HepG2 (cell line): Measurements from ENCODE around the gene ARHGAP19. TPM values are rescaled to one million over a fixed set of nuclear protein-coding genes. Genes with fewer than 3 reads are reported as not detected.
A peak's percentile ranks its signal among the peaks of the same experiment; 100 is the strongest.

Experiments used
- ATAD3A ChIP-seq: sonication (generic); formaldehyde crosslinking; IDR thresholded peaks from 2 replicates; pipeline ENCODE4 v1.4.0; 2020; ENCODE audit warnings: missing genetic modification reagents
- DPF2 ChIP-seq: sonication (generic); formaldehyde crosslinking; IDR thresholded peaks from 2 replicates; pipeline ENCODE4 v1.4.0; 2020; ENCODE audit warnings: mild to moderate bottlenecking, low read depth, missing genetic modification reagents, borderline replicate concordance
- DRAP1 ChIP-seq: IDR thresholded peaks from 2 replicates; pipeline ENCODE4 v1.6.1; 2016; ENCODE audit warnings: missing genetic modification reagents, missing compliant biosample characterization
- E2F5 ChIP-seq: sonication (generic); formaldehyde crosslinking; conservative IDR thresholded peaks from 2 replicates; pipeline ENCODE4 v1.4.0; 2020; ENCODE audit warnings: missing genetic modification reagents
- EED ChIP-seq: sonication (generic); formaldehyde crosslinking; IDR thresholded peaks from 2 replicates; pipeline ENCODE4 v1.5.0; 2020; ENCODE audit warnings: mild to moderate bottlenecking, missing genetic modification reagents
- IRF9 ChIP-seq: sonication (generic); formaldehyde crosslinking; IDR thresholded peaks from 2 replicates; pipeline ENCODE4 v1.8.0; 2022; ENCODE audit warnings: missing genetic modification reagents, mild to moderate bottlenecking, borderline replicate concordance
- MED13 ChIP-seq: sonication (generic); formaldehyde crosslinking; IDR thresholded peaks from 2 replicates; pipeline ENCODE4 v1.5.0; 2020; ENCODE audit warnings: missing genetic modification reagents
- NBN ChIP-seq: fragments of 450-650 bp; conservative IDR thresholded peaks from 2 replicates; pipeline ENCODE4 v1.6.1; 2017
- POGK ChIP-seq: sonication (generic); formaldehyde crosslinking; conservative IDR thresholded peaks from 2 replicates; pipeline ENCODE4 v1.8.0; 2022; ENCODE audit warnings: mild to moderate bottlenecking, moderate library complexity, missing genetic modification reagents
- PTBP1 ChIP-seq: fragments of 200-400 bp; formaldehyde crosslinking; IDR thresholded peaks from 2 replicates; pipeline ENCODE4 v1.6.1; 2018; ENCODE audit warnings: low read length, low read depth; ENCODE audit not compliant: poor library complexity, severe bottlenecking
- SOX13 ChIP-seq, 3 experiments: fragments of 450-650 bp in 1 of 3; sonication (generic) in 1 of 3; formaldehyde crosslinking in 1 of 3; IDR thresholded peaks in 2 of 3; conservative IDR thresholded peaks in 1 of 3; 2 replicates each; pipeline versions ENCODE4 v1.5.0 to v1.6.1; 2016 to 2020; ENCODE audit warnings: antibody characterized with exemption in 1 of 3, mild to moderate bottlenecking in 1 of 3, missing compliant biosample characterization in 1 of 3, missing genetic modification reagents in 1 of 3, moderate library complexity in 1 of 3
- STAT6 ChIP-seq: sonication (generic); formaldehyde crosslinking; IDR thresholded peaks from 2 replicates; pipeline ENCODE4 v1.4.0; 2020; ENCODE audit warnings: missing genetic modification reagents, mild to moderate bottlenecking, borderline replicate concordance
- TCF7L2 ChIP-seq: IDR thresholded peaks from 2 replicates; pipeline ENCODE4 v1.6.1; 2011; ENCODE audit warnings: mild to moderate bottlenecking, low read depth, low read length, moderate library complexity
- ZNF143 ChIP-seq: sonication (generic); formaldehyde crosslinking; IDR thresholded peaks from 2 replicates; pipeline ENCODE4 v1.4.0; 2020; ENCODE audit warnings: missing genetic modification reagents
- ZNF704 ChIP-seq: sonication (generic); formaldehyde crosslinking; IDR thresholded peaks from 2 replicates; pipeline ENCODE4 v1.8.1; 2023; ENCODE audit warnings: mild to moderate bottlenecking, inconsistent platforms, moderate library complexity, missing genetic modification reagents, borderline replicate concordance
- ZXDC ChIP-seq: sonication (generic); formaldehyde crosslinking; IDR thresholded peaks from 2 replicates; pipeline ENCODE4 v1.5.0; 2020; ENCODE audit warnings: mild to moderate bottlenecking, missing genetic modification reagents
- polyA plus RNA-seq, 8 experiments: library from polyadenylated mRNA; depleted of rRNA in 3 of 8; stranded (reverse) in 7 of 8; unstranded in 1 of 8; fragments of >200 nt; fragmentation: Illumina TruSeq in 4 of 8; extraction: Trizol in 4 of 8; gene quantifications; 2 replicates each; pipeline versions ENCODE4 v1.2.1 to v1.2.3, GENCODE V29; 2011 to 2016; ENCODE audit warnings: low read depth in 4 of 8, missing spikeins in 1 of 8, mixed read lengths in 1 of 8; ENCODE audit not compliant: insufficient read depth in 1 of 8
- total RNA-seq, 5 experiments: library from RNA; depleted of rRNA; stranded (reverse); fragments of >200 nt; fragmentation: Illumina TruSeq; extraction: Trizol; gene quantifications; 2 replicates each; pipeline ENCODE4 v1.2.3, GENCODE V29; 2016; ENCODE audit warnings: low read depth in 1 of 5

ARHGAP19 gene
- total and polyA plus RNA-seq, 2 of the 13 experiments (the other 11 are each of a cell fraction or from before 2014, with no cell fraction given), result 7.6 to 10.0 TPM

- TF ChIP-seq ZNF704 (peak; percentile 68; the same call in 1 of the 2 replicates), ZXDC (no peak), E2F5 (CRISPR knock-in tag) (peak; percentile 93), SOX13 (IDR thresholded peaks at IDR 0.05) (no peak), SOX13 (CRISPR knock-in tag; conservative IDR thresholded peaks at IDR 0.05 in 1 of 2, IDR thresholded peaks at IDR 0.05 in 1 of 2) (peak in 1 of 2 experiments; percentile 45; a peak in 2 of 4 replicates), STAT6 (CRISPR knock-in tag) (peak; percentile 81; the same call in 1 of the 2 replicates), PTBP1 (peak; percentile 72), TCF7L2 (no peak), IRF9 (peak; percentile 40; the same call in 1 of the 2 replicates), MED13 (CRISPR knock-in tag) (0 out of 2 replicates have a peak, but pooled peaks have one; percentile 48), DRAP1 (peak; percentile 81), NBN (no peak), ATAD3A (CRISPR knock-in tag) (no peak), DPF2 (CRISPR knock-in tag) (no peak), EED (CRISPR knock-in tag) (peak; percentile 89), POGK (CRISPR knock-in tag) (peak; percentile 86), ZNF143 (CRISPR knock-in tag) (peak; percentile 92)
These were observed at the start of gene ARHGAP19 (continued) for GRCh38 chr10:97292097-97292861.
